ENCODE results near the gene SCRN1.
"Not testable (repeated sequence)": the region's sequence is repeated elsewhere in the genome, so short reads cannot be mapped to it uniquely, and the experiment has no call there.

SCRN1 gene

DNA sequence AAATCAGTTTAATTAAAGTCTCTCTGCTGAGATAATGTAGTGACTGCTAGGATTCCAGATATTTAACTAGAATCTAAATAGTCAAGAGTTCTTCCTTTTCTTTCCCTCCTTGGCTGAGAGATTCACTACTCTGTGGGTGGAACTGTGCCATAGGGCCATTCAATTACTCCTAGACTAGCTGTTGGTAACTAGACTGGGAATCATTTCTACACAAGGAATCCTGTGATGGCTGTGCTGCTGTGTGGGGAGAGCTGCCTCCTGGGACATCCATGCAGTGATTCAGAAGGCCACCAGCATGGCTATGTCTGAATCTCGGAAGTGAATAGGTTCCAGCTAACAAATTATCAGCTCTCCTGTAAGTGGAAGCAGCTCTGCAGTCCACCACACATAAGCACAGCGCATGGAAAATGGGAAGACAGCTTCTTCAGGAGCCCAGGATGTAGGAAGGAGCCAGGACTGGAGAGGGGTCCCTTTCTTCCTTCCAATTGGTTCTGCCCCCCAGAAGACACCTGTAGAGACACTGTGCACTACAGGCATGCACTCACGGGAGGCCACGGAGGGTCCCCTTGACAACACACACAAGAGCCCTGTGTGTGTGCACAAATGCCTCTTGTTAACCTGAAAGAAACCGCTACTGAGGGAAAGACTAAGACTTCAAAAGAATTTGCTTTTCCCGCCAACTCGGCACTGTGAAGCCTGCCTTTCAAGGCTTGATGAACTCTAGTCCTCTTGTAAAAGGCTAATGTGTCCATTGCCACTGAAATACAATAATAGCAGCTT lies 66.5 kb downstream of the SCRN1 start:
- DNase-seq: no peak

DNA sequence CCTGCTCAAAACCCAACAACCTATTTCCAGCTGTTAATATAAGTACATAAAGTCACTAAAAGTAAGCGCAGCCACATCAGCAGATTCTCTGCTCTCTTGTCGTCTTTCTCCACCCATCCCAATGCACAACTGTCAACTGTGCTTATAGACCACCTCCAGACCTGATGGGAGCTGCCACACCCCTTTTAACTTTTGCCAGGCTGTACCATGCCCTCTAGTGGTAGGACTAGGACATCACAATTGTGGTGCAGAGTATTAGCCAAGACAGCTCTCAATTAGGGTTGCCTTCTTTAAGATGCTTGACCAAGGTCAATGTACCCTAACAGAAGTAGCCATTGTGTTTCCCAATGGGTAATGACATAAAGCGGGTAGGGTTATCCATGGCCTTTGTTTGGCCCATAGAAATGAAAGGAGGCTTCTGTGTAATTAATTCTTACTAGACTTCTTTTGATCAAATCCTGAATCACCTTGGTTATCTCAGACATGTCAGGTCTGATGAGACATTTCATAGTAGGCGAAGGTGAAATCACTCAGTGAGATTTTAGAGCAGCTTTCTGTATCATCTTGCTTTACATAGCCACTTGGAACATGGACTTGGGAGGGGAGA lies 68.1 kb downstream of the SCRN1 start:
- DNase-seq: peak; percentile 77

DNA sequence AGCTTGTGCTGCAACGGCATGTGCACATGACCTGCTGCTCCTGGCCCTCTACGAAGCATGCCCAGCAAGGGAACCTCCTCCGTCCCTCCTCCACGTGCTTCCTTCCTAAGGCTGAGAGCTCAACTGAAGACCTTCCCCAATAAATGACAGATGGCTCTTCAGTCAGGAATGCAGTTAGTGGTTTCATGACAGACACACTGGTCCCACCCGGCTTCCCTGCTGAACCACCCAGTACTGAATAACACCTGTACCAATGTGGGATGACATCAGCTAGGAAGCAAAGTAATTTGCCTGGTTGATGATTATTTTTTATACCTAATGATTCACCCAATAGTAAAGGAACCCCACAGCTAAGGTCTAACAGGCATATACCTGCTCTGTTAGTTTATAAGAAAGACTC lies 69.1 kb downstream of the SCRN1 start:
- no peak for DNase-seq

- no peak for DNase-seq
Observed at GRCh38 chr7:29919790-29920189, 69.8 kb downstream of the SCRN1 start.

DNA sequence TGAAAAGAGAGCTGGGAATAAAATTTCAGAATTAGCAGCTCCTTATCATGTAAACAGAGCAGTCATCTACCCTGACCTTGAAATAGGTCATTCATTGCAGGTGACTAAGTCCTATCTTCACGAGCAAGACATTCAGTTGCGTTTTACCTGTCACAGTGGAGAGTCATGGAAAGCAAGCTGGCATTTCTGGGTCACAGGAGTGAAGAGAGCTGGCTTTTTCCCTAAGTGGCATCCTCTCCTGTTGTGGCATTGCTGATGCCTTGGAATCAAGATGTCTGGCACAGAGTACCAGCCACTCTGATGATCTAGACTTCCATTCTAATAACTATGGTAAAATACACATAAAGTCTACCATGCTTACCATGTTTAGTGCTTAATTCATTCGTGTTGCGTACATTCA lies 70.8 kb downstream of the SCRN1 start:
- DNase-seq: no peak

- peak; percentile 5 for DNase-seq
Observed at GRCh38 chr7:29917641-29918040, 72.0 kb downstream of the SCRN1 start.

DNA sequence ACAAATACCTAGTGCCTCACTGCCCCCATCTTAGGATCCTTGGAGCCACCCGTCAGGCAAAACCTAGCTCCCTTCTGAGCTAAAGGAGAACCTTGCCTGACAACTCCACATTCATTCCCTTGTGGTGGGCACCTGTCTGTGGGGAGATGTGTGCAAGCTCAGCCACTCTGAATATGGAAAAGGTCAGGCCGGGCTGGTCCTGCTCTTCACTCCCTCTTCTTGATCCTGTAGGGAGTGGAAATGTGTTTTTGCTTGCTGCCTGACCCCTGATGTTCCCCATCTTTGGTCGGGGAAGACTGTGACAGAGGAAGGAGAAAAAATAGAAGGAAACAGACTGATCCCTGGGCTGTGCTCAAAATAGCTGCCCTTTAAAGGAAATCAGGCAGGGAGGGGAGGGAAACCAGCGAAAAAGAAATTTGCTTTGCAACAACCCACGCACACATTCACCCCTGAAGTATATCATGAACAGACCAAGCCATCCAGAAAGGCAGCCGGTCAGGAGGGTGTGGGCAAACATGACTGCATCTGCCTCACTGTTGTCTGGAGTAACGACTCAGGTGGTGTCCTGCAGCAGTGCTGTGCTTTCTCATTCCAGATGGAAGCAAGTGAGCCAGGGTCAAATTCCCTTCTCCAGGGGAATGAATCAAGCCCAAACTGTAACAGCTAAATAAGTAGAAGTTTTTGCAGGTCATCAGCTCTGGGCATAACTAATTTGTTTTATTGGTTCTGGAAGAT lies 74.0 kb downstream of the SCRN1 start:
- DNase-seq: no peak

GRCh38 chr7:29914180-29914579 lies 75.4 kb downstream of the SCRN1 start:
- no peak for DNase-seq

- no peak for DNase-seq
Observed at GRCh38 chr7:29906200-29907022, 83.2 kb downstream of the SCRN1 start.

DNA sequence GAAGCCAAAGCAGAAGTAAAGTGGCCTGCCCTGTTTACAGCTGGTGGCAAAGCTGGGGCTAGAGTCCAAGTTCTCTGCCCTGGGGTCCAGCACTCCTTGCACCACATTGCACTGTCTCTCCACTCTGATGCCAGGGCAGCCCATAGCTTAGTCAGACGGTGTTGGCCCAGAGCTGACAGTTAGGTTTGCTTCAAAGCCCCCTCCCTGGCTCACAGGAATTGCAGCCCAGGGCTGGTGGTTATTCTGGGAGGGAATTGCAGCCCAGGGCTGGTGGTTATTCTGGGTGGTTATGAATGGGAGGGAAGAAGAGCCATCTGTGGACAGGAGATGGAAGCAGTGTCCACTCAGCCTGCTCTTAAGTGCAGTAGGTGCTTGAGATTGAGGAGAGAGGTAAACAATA lies 88.9 kb downstream of the SCRN1 start:
- no peak for DNase-seq

GRCh38 chr7:29898301-29898700 lies 91.3 kb downstream of the SCRN1 start:
- DNase-seq: no peak

DNA sequence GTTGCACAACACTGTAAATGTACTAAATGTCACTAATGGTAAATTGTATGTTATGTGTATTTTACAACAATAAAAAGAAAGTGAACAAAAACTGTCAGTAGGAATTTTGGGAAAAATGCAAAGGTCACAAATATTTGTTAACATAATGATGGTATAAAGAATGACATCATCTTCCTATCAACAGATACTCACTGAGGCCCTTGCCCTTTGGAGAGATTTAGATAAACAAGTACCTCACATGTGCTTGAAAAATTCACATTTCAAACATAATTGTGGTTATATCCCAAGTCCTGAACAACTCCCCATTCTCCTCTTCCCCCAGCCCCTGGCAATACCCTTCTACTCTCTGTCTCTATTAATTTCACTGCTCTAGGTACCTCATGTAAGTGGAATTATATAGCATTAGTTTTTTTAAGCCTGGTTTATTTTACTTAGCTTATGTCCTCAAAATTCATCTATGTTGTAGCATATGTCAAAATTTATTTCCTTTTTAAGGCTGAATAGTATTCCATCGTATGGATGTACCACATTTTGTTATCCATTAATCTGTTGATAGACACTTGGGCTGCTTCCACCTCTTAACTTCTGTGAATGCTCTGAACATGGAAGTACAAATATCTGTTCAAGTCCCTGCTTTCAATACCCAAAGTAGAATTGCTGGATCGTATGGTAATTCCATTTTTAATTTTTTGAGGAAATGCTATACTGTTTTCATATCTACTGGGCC lies 92.8 kb downstream of the SCRN1 start:
- no peak for DNase-seq

GRCh38 chr7:29895559-29895958 lies 94.0 kb downstream of the SCRN1 start:
- no peak for DNase-seq

DNA sequence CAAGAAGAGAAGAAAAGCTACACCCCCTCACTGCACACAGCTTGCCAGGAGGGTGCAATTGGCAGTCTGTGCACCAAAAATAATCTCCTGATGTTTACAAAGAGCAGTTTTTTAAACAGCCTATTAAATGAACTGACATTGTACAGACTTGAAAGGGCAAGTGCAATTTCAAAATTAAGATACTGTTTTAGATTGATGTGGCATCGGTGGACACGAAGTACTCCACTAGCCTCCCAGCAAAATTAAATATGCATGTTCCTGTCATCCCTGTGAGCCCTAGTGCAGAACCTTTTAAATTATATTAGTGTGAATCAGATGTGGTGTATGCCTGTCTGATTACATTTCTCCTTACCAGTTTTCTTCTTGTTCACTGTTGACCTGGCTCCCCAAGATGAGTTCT lies 95.3 kb downstream of the SCRN1 start:
- DNase-seq: no peak

DNA sequence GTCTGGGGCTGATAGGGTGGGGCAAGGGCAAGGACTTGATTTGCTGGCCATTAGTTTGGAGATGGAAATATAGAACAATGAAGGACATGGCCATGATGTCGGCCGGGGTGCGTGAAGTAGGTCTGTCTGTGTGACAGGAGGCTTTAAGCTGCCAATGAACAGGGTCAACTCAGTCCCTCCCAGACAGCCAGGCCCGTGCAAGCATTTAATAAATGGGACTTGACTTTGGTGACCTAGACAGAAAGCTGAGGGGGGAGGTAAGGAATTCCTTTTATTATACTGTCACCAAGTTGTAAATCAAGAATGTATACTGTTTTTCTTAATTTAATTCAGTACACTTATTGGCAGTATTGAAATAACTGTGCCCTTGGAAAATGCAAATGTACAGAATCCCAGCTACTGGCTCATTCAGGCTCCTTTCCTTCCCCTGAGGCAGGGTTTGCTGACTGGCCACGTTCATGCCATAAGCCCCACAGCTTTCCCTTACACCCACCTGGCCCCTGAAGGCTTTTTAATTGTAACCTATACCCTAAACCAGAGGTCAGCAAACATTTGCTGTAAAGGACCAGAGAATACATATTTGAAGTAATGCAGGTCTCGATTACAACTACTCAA lies 96.1 kb downstream of the SCRN1 start:
- DNase-seq: no peak

DNA sequence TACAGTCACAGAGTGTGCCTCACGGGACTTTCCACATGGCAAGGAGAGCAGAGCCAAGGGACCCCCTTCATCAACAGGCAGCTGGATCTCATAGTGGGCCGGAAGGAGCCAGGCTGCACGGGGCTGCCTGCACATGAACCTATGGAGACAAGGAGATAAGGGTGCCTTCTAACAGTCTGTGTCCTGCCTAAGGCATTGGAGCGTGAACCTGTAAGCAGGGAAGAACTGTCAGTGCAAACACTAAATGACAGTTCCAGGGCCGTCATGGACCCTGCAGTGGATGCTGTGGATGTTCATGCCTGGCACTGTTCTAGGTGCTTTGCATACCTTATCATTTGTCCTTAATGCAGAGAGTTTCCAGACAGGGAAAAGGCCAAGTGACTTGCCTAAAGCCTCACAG lies 97.4 kb downstream of the SCRN1 start:
- no peak for DNase-seq

DNA sequence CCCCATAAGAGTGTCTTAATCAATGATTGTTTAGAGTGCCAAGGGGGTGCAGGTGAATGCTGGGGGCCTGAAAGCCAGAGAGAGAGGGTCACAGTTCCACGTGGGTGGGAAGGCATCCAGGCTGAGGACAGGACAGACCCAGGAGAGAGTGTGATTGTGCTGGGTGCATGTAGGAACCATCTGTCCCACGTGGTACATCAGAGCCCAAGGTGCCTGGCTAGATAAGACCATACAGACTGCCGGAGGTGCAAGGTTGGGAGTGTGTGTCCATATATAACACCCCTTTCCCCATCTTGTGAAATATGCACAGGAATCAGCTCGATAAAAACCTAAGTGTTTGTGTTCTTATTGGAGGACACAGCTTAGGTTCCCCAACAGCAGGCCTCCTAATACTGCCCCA lies 97.8 kb downstream of the SCRN1 start:
- DNase-seq: no peak

- DNase-seq: not testable (repeated sequence)
Observed at GRCh38 chr7:29890786-29891185, 98.8 kb downstream of the SCRN1 start.

- no peak for DNase-seq
Observed at GRCh38 chr7:29890251-29890650, 99.3 kb downstream of the SCRN1 start.

DNA sequence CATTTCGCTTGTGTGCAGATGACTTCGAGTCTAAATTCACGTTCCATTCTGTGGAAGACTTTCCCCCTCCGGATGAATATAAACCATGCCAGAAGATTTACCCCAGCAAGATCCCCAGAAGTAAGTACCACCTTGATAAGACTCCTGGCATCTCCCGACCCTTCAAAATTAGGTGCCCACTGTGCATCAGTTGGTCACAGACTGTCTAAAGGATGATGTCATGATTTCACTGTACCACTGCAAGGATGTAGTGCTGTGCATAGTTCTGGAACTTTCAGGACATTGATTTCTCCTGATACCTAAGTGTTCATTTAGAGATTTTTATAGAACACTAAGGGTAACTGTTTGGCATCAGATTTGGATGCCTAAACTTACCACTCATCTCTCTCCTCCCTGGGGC lies 100.3 kb downstream of the SCRN1 start:
- DNase-seq: no peak

GRCh38 chr7:29888006-29888405 lies 101.6 kb downstream of the SCRN1 start:
- DNase-seq: no peak

DNA sequence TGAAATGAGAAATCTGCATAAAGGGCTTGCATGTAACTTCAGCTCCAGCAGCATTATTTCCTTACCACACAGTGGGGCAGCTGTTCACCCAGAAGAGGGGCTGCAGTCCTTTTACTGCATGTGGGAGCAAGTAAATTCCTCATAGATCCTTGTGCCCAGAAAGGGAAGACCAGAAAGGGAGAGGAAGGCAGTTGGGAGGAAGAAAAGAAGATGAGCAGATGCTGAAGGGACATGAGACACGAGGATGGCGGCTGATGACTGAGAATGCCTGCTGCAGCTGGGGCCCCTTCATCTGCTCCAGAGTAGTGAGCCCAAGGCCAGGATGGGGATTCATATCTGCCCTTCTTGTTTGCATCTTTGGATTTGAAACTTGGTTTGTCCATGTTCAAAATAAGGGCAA lies 102.8 kb downstream of the SCRN1 start:
- DNase-seq: no peak
